NCI-H2081 (cell line): ENCODE results near the gene C6orf62.
"Not testable (repeated sequence)": the region's sequence is repeated elsewhere in the genome, so short reads cannot be mapped to it uniquely, and the experiment has no call there.

ENCODE experiments used
- DNase-seq, 2 experiments: peaks; one replicate each; lab custom pipeline; 2025; lab: John Stamatoyannopoulos, UW

Gene C6orf62

DNA sequence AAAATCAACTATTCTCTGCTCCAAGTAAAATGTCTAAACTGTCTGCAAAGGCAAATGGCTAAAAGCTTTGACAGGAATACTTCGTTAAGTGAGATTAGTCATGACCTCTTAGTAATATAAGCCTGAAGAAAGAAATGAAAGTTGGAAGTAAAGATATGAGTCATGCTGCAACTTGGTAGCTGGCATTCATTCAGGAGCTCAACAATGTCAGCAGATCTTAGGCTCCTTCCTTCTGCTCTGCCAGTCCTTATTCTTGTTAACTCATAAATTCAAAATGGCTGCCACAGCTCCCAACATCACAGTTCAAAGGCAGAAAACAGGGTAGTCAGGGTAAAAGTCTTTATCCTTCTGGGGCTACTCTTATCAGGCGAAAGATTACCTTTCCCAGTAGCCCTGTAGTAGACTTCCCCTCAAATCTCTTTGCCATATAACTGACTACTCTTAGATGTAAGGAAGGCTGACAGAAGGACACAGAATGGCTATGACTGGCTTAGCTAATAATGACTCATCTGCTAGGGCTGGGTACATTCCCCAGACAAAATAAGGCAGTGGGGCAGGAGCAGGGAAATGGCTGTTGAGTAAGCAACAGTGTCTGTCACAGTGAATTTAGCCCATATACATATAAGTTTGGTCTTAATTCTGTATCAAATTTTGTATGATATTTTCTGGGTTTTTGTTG lies 24.4 kb upstream of the C6orf62 start:
- no peak for DNase-seq

DNA sequence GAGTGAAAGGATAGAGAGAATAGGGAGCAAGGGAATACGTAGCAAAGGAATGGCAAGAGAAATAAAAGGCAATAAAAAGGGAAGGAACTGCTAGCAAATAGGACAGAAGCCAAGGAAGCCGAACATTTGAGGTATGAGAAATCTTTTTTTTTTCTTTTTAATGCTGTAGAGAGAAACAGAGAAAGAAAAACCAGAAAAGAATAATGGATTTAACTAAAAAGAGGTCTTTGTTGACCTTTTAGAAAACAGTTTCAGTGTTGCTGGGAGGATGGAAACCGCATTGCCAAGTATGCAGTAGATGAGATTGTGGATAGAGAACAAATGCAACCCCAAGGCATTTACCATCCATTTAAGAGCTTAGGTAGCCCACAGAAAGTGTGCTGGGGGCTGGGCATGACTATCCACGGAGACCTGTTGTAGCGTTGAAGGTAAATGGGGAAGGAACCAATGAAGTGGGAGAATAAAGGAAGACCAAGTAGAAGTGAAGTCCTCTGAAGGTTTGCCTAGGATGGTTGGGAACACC lies 23.3 kb upstream of the C6orf62 start:
- no peak for DNase-seq

DNA sequence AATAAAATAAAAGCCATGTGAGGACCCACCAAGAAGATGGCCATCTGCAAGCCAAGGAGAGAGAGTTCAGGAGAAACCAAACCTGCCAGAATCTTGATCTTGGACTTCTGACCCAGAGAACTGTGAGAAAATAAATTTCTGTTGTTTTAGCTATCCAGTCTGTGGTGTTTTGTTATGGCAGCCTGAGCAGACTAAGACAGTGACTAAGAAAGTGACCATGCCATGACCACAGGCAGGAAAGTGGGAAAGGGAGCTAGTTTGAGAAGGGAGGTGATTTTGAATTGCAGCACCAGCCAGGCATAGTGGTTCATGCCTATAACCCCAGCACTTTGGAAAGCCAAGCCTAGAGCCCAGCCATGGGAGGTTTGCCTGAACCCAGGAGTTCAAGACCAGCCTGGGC lies 21.9 kb upstream of the C6orf62 start:
- no peak for DNase-seq

DNA sequence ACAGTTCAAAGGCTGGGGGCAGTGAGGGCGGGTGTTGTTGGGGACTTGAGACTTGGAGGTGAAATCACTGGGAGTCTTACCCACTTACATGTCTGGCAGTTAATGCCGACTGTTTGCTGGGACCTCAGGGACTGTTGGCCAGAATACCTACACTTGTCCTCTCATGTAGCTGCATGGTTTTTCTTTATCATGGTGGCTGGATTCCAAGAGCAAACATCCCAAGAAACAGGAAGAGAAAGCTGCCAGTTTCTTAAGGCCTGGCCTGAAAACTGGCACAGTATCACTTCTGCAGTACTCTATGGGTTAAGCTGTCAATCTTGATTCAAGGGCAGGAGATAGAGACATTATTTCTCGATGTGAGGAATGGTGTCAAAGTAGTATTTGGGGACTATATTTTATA lies 19.8 kb upstream of the C6orf62 start:
- no peak for DNase-seq

DNA sequence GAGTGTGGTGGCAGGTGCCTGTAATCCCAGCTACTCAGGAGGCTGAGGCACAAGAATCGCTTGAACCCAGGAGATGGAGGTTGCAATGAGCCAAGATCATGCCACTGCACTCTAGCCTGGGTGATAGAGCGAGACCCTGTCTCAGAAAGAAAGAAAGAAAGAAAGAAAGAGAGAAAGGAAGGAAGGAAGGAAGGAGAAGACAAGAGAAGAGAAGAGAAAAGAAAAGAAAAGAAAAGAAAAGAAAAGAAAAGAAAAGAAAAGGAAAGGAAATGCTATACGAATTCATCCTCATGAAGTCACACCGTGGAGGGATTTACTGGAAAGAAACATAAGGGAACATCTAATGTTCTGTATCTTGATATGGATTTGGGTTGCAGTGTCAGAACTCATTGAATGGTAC lies 15.8 kb upstream of the C6orf62 start:
- not testable (repeated sequence) for DNase-seq

DNA sequence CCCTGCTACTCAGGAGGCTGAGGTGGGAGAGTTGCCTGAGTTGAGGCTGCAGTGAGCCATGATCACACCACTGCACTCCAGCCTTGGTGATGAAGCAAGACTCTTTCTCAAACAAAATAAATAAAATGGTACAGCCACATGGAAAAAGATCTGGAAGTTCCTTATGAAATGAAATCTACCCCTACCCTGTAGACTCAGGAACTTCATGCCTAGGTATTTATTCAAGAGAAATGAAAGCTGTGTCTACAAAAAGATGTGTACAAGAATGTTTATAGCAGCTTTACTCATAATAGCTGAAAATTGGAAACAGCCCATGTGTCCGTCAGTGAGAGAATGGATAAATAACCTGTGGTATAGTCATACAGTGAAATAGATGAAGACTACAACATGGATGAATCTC lies 15.2 kb upstream of the C6orf62 start:
- DNase-seq, result no peak

DNA sequence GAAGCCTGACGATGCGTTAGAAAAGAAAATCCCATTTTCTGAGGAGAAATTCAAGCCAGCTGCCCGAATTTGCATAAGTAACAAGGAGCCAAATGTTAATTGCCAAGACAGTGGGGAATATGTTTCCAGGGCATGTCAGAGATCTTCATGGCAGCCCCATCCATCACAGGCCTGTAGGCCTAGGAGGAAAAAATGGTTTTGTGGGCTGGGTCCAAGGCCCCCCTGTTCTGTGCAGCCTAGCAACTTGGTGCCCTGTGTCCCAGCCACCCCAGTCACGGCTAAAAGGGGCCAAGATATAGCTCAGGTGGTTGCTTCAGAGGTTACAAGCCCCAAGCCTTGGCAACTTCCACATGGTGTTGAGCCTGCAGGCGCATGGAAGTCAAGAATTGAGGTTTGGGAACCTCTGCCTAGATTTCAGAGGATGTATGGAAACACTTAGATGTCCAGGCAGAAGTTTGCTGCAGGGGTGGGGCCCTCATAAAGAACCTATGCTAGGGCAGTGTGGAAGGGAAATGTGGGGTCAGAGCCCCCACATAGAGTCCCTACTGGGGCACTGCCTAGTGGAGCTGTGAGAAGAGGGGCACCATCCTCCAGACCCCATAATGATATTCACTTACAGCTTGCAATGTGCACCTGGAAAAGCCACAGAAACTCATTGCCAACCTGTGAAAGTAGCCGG lies 12.6 kb upstream of the C6orf62 start:
- DNase-seq, result not testable (repeated sequence)

DNA sequence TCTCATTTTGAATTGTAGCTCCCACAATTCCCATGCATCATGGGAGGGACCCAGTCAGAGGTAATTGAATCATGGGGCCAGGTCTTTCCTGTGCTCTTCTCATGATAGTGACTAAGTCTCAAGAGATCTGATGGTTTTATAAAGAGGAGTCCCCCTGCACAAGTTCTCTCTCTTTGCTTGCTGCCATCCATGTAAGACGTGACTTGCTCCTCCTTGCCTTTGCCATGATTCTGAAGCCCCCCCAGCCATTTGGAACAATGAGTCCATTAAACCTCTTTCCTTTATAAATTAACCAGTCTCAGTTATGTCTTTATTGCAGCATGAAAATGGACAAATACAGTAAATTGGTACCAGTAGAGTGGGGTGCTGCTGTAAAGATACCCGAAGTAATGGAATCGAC lies 11.7 kb upstream of the C6orf62 start:
- not testable (repeated sequence) for DNase-seq

DNA sequence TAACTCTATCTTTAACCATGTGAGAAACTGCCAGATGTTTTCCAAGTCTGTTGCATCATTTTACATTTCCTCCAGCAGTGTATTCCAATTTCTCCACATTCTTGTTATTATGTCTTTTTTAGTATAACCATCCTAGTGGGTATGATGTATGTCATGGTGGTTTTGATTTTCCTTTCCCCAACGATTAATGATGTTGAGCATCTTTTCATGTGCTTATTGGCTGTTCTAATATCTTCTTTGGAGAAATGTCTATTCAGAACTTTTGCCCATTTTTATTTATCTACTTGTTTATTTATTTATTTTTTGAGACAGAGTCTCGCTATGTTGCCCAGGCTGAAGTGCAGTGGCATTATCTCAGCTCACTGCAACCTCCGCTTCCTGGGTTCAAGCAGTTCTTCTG lies 4.3 kb upstream of the C6orf62 start:
- DNase-seq, result no peak

DNA sequence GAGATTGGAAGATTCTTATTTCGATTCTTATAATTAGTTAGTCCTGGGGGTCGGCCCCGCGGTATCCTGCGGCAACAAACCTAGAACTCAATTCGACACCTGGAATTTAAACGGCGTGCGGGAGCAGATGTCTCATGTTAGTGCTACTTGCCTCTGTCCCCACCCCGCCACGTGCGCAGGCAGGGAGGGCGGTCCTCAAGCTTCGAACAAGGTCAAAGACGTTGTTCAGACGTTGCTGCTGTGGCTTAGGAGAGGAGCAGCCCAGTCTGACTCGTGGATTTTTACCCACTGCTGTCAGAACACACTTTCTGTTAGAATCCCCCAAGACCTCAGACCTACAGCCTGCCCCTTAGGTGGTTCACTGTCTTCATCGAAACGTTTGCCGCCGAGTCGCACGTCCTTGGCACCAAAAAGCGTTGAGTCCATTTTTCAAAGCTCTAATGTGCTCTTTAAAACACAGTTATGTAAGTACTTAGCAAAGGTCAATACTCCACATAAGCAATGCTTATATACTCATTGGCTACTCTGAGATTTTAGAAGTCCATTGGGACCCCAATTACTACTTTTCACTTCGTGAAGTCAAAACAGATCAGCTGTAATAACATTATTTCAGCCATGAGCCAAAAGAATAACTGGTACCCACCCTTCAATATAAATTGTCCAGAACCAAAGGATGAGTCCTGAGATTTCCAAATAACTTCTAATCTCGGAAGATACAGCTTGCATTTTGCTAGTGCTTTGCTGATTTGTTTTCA lies 2.7 kb upstream of the C6orf62 start:
- peak in 1 of 2 experiments; percentile 83 for DNase-seq

DNA sequence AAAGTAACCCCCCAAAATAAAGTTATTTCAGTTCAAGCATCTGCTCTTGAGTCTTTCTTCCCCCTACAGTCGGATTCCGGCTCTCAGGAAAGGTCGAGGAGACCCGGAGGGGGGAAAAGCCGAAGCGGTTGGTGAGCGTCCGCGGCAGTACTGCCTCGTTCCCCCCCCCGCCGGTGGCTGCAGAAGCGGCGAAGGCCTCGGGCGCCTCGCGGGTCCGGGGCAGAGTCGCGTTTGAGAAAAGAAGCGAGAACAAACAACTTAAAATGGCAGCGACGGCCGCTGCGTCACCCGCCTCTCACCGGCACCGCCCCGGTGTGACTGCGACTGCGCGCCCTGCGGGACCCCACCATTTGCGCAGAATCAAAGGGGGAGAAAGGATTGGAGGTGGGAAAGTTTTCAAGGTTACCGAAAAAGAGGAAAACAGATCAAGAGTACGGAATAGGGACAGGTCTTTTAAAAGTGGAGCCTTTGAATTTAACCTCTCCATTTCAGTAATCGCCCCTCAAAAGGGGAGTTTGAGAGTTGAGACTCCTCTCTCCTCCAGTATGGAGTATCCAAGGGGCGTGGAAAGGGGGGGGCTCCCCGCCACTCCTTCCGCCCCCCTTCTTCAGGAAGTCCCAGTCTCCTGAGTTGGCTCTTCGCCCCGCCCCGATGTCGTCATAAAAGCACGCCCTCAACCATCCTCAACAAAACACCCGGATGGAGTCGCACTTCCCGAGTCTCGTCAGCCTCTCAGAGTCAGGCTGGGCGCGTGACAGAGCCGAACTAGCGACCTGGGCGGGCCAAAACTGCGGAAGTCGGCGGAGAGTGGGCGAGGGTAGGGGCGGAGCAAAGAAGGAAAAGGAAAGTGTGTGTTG lies 1.9 kb upstream of the C6orf62 start:
- peak; percentile 99 for DNase-seq

DNA sequence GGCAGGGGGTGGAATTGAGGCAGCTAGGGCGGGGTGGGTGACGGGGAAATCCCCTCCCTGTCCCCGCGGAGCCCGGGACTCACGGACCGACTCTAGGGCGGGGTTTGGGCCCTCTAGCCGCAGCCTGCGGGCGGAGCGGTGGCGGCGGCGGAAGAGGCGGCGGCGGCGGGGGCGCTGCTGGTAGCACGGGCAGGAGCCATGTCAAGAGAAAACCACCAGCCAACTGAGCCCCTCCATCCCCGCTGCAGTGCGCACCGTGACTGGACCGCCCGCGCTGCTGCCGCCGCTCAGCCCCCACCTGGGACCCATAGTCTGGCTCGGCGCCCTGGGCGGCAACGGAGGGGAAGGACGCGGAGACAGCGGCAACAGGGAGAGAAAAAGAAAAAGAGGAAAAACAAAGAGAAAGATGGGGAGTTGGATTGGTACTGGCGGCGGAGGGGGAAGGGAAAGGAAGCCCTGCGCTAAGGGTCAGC lies 1.2 kb upstream of the C6orf62 start:
- DNase-seq, result peak; percentile 19 to 43

DNA sequence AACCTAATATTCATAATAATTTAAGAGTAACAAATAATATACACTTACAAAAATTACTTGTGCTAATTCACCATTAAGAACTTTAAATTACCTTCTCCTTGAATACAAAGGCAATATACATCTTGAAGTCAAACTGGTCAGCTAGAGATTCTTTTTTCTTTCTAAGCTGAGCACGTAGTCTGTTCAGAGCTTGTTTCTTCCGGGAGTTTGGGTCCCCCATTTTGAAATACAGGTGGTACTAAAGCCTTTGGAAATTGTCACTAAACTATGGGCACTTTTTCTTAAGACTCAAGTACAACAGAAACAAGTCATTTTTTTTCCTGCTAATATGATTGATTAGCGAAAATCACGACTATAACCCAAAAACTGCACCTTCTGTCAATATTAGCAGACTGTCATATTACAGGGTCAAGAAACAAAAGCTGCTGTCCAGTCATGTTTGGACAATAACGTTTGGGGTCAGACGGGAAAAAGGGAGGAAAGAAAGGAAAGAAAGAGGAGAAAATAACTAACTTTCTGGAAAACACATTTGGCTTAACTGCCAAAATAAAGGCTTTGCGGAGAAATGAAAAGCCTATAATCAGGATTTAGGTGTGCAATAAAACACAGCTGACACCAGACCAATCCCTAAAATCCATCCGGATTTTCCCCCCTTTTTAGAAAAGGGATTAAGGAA lies 367 bp downstream of the C6orf62 start:
- no peak for DNase-seq

DNA sequence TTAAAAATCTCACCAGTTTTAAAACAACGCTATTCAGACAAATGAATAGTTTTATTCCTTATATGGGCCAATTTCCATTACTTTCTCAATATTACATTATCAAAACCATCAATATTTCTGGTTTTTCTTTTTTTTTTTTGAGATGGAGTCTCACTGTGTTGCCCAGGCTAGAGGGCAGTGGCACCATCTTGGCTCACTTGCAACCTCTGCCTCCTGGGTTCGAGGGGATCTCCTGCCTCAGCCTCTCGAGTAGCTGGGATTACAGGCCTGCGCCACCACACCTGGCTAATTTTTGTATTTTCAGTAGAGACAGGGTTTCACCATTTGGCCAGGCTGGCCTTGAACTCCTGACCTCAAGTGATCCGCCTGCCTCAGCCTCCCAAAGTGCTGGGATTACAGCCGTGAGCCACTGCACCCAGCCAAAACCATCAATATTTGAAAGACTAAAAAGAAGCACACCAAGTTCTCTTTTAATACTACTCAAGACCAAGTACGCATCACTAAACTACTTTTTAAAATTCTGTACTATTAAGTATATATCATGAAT lies 2.3 kb downstream of the C6orf62 start:
- DNase-seq, result not testable (repeated sequence)

DNA sequence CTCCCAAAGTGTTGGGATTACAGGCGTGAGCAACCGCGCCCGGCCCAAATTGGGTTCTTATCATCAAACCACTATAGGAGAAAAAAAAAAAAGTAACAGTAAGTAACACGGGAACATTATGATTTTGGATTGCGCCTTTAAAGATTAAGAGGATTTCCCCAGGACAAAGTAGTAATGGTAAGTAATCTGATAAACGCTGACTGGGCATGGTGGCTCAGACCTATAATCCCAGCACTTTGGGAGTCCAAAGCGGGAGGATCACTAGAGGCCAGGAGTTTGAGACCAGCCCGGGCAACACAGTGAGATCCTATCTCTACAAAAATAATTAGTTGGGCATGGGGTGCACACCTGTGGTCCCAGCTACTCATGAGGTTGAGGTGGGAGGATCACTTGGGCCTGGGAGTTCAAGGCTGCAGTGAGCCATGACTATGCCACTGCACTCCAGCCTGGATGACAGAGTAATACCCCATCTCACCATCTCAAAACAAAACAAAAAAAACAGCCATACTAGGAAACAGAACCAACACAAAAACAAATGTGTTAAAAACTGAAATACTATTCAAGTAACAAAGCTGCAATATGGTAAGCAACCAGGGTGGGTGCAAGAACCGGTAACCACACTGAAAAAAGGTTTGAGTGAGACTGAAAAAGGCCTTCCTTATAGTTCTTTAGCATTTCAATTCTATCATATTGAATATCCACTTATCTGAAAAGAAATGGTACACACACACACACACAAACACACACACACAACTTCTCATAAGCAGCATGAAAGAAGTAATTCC lies 8.2 kb downstream of the C6orf62 start:
- DNase-seq, result no peak

DNA sequence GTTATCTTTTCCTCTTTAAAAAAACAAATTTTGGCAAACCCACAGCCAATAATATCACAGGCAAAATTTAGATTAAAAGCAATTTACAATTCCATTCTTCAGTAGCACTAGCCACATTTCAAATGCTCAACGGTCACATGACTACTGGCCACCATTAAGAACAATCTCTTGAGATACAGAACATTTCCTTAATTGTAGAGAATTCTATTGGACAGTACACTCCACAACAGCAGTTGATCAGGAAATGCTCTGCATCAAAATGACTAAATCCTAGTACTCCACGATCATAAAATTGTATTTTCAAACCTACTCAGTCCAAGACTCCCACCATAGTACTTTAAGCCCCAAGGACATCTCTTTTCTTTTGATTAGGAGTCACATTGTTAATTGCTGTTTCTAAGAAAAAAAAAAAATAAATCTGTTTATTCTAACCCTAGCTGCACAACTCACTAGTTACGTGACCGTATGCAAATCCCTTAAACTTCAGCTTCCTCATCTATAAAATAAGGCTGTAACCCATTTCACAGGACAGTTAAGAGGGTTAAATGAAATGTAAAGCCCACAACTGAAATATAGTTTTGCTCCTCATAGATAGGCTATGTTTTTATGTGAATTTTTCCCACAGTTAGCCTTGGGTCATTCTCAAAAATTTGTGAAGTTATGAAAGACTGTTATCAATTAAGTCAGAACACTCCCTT lies 9.8 kb downstream of the C6orf62 start:
- no peak for DNase-seq

DNA sequence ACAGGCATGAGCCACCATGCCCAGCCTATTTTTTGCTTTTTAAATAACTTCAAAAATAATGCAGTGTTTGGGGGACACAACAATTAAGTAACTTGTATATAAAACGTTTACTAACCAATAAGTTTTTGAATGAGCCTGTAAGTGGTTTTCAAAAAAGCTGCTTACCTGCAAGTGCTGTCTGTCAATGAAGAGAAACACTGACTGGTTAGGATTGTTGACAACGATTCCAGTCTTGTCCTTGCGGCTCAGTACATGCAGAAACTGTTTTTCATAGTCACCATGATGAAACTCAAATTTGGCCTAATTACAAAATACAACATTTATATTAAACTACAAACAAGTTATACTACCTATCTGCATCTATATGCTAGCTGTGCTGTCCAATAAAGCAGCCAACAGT lies 10.3 kb downstream of the C6orf62 start:
- DNase-seq, result no peak

DNA sequence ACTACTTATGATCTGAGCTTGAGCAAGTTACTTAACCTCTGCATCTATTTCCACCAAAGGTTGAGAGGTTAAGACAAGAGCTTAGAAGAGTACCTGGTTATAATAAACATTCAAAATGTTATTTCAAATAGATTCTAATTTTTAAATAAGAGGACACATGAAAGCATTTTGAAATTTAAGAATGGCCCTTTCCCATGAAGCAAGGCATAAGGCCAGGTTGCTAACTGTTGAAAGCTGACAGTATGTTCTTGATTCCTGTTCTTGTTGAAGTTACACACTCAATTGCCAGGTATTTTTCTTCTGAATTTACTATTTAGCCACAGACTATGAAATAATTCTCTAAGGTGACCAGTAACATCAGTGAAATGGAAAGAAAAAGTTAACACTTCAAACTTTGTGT lies 14.5 kb downstream of the C6orf62 start:
- no peak for DNase-seq

DNA sequence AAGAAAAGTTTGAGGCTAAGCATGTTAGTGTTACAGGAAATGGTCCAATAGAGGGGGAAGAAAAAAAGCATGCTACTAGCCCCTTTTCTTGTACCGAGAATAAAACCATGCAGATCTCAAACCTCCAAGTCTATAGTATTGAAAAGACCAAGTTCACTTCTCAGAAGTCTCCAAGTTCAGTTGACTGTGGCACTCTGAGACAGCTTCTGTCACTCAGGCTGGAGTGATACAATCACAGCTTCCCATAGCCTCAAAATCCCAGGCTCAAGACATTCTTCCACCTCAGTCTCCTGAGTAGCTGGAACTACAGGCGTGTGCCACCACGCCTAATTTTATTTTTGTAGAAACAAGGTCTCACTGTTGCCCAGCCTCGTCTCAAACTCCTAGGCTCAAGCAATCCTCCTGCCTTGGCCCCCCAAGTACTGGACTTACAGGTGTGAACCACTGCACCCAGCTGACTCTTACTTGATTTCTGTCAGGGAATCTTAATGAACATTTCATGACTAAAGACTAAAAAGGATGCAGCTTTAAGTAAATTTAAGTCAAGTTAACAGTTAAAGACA lies 16.2 kb downstream of the C6orf62 start:
- no peak for DNase-seq
